GM12891 (cell line): Measurements from ENCODE around the gene MCTP1.

Experiments used
- PAX5 ChIP-seq: IDR thresholded peaks from 2 replicates; pipeline ENCODE4 v1.6.1; 2011; ENCODE audit warnings: low read length, moderate library complexity, mild to moderate bottlenecking; ENCODE audit not compliant: insufficient read depth, severe bottlenecking
- POLR2A ChIP-seq: IDR thresholded peaks from 2 replicates; pipeline ENCODE4 v1.6.1; 2011; ENCODE audit warnings: low read depth, low read length, control low read depth
- POLR2AphosphoS5 ChIP-seq: IDR thresholded peaks from 2 replicates; pipeline ENCODE4 v1.6.1; 2011; ENCODE audit warnings: low read depth, low read length, control low read depth
- POU2F2 ChIP-seq: IDR thresholded peaks from 2 replicates; pipeline ENCODE4 v1.6.1; 2011; ENCODE audit warnings: low read depth, mild to moderate bottlenecking, control low read depth, low read length, moderate library complexity
- SPI1 ChIP-seq: IDR thresholded peaks from 2 replicates; pipeline ENCODE4 v1.6.1; 2011; ENCODE audit warnings: low read depth, low read length, control low read depth
- TAF1 ChIP-seq: IDR thresholded peaks from 2 replicates; pipeline ENCODE4 v1.6.1; 2011; ENCODE audit warnings: low read depth, low read length, control low read depth

- TF ChIP-seq POLR2A (no peak), TAF1 (no peak), SPI1 (no peak), PAX5 (no peak), POLR2AphosphoS5 (no peak), POU2F2 (no peak)
Measured at GRCh38 chr5:95256991-95257390, 27.9 kb downstream of the MCTP1 start.
